GM19372 (cell line): ENCODE results near the gene SYNE1.

Experiments used
- ATAC-seq: cut with Tn5 transposase; IDR thresholded peaks from one replicate; pipeline ENCODE4 v1.9.1; 2021; ENCODE audit warnings: mild to moderate bottlenecking, low read depth, moderate library complexity; ENCODE audit not compliant: unreplicated experiment

The SYNE1 gene

GRCh38 chr6:152298055-152298647, 339.0 kb downstream of the SYNE1 start:
- no peak for ATAC-seq

- ATAC-seq, result no peak
Observed at GRCh38 chr6:152296648-152297376, 340.4 kb downstream of the SYNE1 start.

GRCh38 chr6:152295920-152296319, 341.2 kb downstream of the SYNE1 start:
- no peak for ATAC-seq

GRCh38 chr6:152295346-152295745, 341.8 kb downstream of the SYNE1 start:
- no peak for ATAC-seq

GRCh38 chr6:152293404-152293803, 343.8 kb downstream of the SYNE1 start:
- ATAC-seq, result no peak

GRCh38 chr6:152292555-152292954, 344.6 kb downstream of the SYNE1 start:
- no peak for ATAC-seq

- ATAC-seq, result no peak
Observed at GRCh38 chr6:152290693-152291092, 346.5 kb downstream of the SYNE1 start.

GRCh38 chr6:152277826-152278329, 359.3 kb downstream of the SYNE1 start:
- ATAC-seq, result no peak

GRCh38 chr6:152273638-152274037, 363.5 kb downstream of the SYNE1 start:
- no peak for ATAC-seq

GRCh38 chr6:152273002-152273401, 364.2 kb downstream of the SYNE1 start:
- no peak for ATAC-seq

- peak; percentile 3 for ATAC-seq
Observed at GRCh38 chr6:152272486-152272885, 364.7 kb downstream of the SYNE1 start.

GRCh38 chr6:152271776-152272464, 365.2 kb downstream of the SYNE1 start:
- peak; percentile 65 for ATAC-seq

- no peak for ATAC-seq
Observed at GRCh38 chr6:152270301-152270925, 366.7 kb downstream of the SYNE1 start.

- ATAC-seq, result no peak
Observed at GRCh38 chr6:152268846-152269442, 368.2 kb downstream of the SYNE1 start.

- ATAC-seq, result no peak
Observed at GRCh38 chr6:152267967-152268845, 369.0 kb downstream of the SYNE1 start.

- ATAC-seq, result no peak
Observed at GRCh38 chr6:152265651-152266050, 371.5 kb downstream of the SYNE1 start.

- ATAC-seq, result no peak
Observed at GRCh38 chr6:152263582-152263981, 373.6 kb downstream of the SYNE1 start.

- no peak for ATAC-seq
Observed at GRCh38 chr6:152261179-152261578, 376.0 kb downstream of the SYNE1 start.

- ATAC-seq, result no peak
Observed at GRCh38 chr6:152259234-152259633, 377.9 kb downstream of the SYNE1 start.

- ATAC-seq, result no peak
Observed at GRCh38 chr6:152257581-152257980, 379.6 kb downstream of the SYNE1 start.
